H9 (cell line): ENCODE data around the gene CREB5. TPM values are rescaled to one million over a fixed set of nuclear protein-coding genes. Genes with fewer than 3 reads are reported as not detected.

Experiments used
- DNase-seq: peaks from one replicate; pipeline ENCODE4 v3.0.0-alpha.2; 2017
- H2AFZ ChIP-seq: one replicate; pipeline ENCODE4 v1.6.1; 2013; ENCODE audit warnings: mild to moderate bottlenecking, low read length, control low read depth, moderate library complexity
- H2AK5ac ChIP-seq: 2 replicates; pipeline ENCODE4 v1.6.1; 2013; ENCODE audit warnings: low read length, control low read depth, mixed read lengths; ENCODE audit not compliant: insufficient read length
- H2BK120ac ChIP-seq: one replicate; pipeline ENCODE4 v1.6.1; 2013; ENCODE audit warnings: low read depth, mild to moderate bottlenecking, low read length, control low read depth, inconsistent platforms; ENCODE audit not compliant: poor library complexity, severe bottlenecking
- H2BK12ac ChIP-seq: 2 replicates; pipeline ENCODE4 v1.6.1; 2013; ENCODE audit warnings: low read length, control low read depth, mixed read lengths, low read depth; ENCODE audit not compliant: insufficient read length
- H2BK15ac ChIP-seq: 2 replicates; pipeline ENCODE4 v1.6.1; 2013; ENCODE audit warnings: low read depth, low read length, control low read depth
- H2BK20ac ChIP-seq: one replicate; pipeline ENCODE4 v1.6.1; 2013; ENCODE audit warnings: low read depth, mild to moderate bottlenecking, low read length, control low read depth, inconsistent platforms; ENCODE audit not compliant: poor library complexity, severe bottlenecking
- H2BK5ac ChIP-seq: 2 replicates; pipeline ENCODE4 v1.6.1; 2013; ENCODE audit warnings: low read length, control low read depth, mixed read lengths; ENCODE audit not compliant: insufficient read length
- H3K14ac ChIP-seq: 2 replicates; pipeline ENCODE4 v1.6.1; 2013; ENCODE audit warnings: low read length, control low read depth; ENCODE audit not compliant: insufficient read depth
- H3K18ac ChIP-seq: 2 replicates; pipeline ENCODE4 v1.6.1; 2013; ENCODE audit warnings: low read depth, mild to moderate bottlenecking, mixed read lengths, low read length, control low read depth; ENCODE audit not compliant: insufficient read length
- H3K23ac ChIP-seq: 2 replicates; pipeline ENCODE4 v1.6.1; 2013; ENCODE audit warnings: low read length, control low read depth, mixed read lengths, low read depth; ENCODE audit not compliant: insufficient read length
- H3K23me2 ChIP-seq: 2 replicates; pipeline ENCODE4 v1.6.1; 2013; ENCODE audit warnings: low read depth, mild to moderate bottlenecking, mixed read lengths, low read length, control low read depth; ENCODE audit not compliant: insufficient read length, poor library complexity, severe bottlenecking
- H3K27ac ChIP-seq: 2 replicates; pipeline ENCODE4 v1.5.1; 2013; ENCODE audit warnings: low read length, control low read depth, mixed read lengths, low read depth; ENCODE audit not compliant: insufficient read length
- H3K27me3 ChIP-seq: 2 replicates; pipeline ENCODE4 v1.6.1; 2013; ENCODE audit warnings: low read length, control low read depth, inconsistent platforms; ENCODE audit not compliant: insufficient read depth
- H3K4ac ChIP-seq: 2 replicates; pipeline ENCODE4 v1.6.1; 2013; ENCODE audit warnings: low read depth, mild to moderate bottlenecking, control low read depth, inconsistent platforms, low read length, moderate library complexity
- H3K4me1 ChIP-seq: 2 replicates; pipeline ENCODE4 v1.6.1; 2013; ENCODE audit warnings: low read length, control low read depth, inconsistent platforms; ENCODE audit not compliant: insufficient read depth
- H3K4me2 ChIP-seq: 2 replicates; pipeline ENCODE4 v1.6.1; 2013; ENCODE audit warnings: low read length, control low read depth, mixed read lengths; ENCODE audit not compliant: insufficient read length, insufficient read depth
- H3K56ac ChIP-seq: 2 replicates; pipeline ENCODE4 v1.6.1; 2013; ENCODE audit warnings: low read depth, mild to moderate bottlenecking, mixed read lengths, low read length, control low read depth; ENCODE audit not compliant: insufficient read length
- H3K79me1 ChIP-seq: 2 replicates; pipeline ENCODE4 v1.6.1; 2013; ENCODE audit warnings: low read depth, mild to moderate bottlenecking, moderate library complexity, low read length, control low read depth, inconsistent platforms; ENCODE audit not compliant: insufficient read depth, poor library complexity, severe bottlenecking
- H3K79me2 ChIP-seq: 2 replicates; pipeline ENCODE4 v1.6.1; 2013; ENCODE audit warnings: low read length, control low read depth, inconsistent platforms; ENCODE audit not compliant: insufficient read depth
- H3K9ac ChIP-seq: 2 replicates; pipeline ENCODE4 v1.6.1; 2013; ENCODE audit warnings: low read length, control low read depth, mixed read lengths; ENCODE audit not compliant: insufficient read length; ENCODE audit errors: extremely low read depth
- H3K9me3 ChIP-seq: one replicate; pipeline ENCODE4 v1.6.1; 2013; ENCODE audit warnings: low read depth, low read length, inconsistent platforms; ENCODE audit not compliant: control insufficient read depth
- H3T11ph ChIP-seq: one replicate; pipeline ENCODE4 v1.6.1; 2013; ENCODE audit warnings: mild to moderate bottlenecking, low read length, control low read depth, inconsistent platforms
- H4K20me1 ChIP-seq: one replicate; pipeline ENCODE4 v1.6.1; 2013; ENCODE audit not compliant: control insufficient read depth, insufficient read length, insufficient read depth
- H4K5ac ChIP-seq: 2 replicates; pipeline ENCODE4 v1.6.1; 2013; ENCODE audit warnings: low read depth, mild to moderate bottlenecking, mixed read lengths, low read length, control low read depth; ENCODE audit not compliant: insufficient read length
- H4K8ac ChIP-seq: replicated peaks from 2 replicates; pipeline ENCODE4 v1.6.1; 2013; ENCODE audit warnings: low read length, control low read depth, mixed read lengths, low read depth; ENCODE audit not compliant: insufficient read length
- H4K91ac ChIP-seq: 2 replicates; pipeline ENCODE4 v1.6.1; 2013; ENCODE audit warnings: low read depth, mild to moderate bottlenecking, moderate library complexity, mixed read lengths, low read length, control low read depth; ENCODE audit not compliant: insufficient read length
- H3K27ac Mint-ChIP-seq, 3 experiments: 2 replicates in 2 of 3; 3 replicates in 1 of 3; pipeline ENCODE4 v1.8.0; 2020 to 2021; ENCODE audit warnings: mixed read lengths in 3 of 3, mild to moderate bottlenecking in 1 of 3, moderate library complexity in 1 of 3
- H3K27me3 Mint-ChIP-seq: 2 replicates; pipeline ENCODE4 v1.8.0; 2021; ENCODE audit warnings: low read depth, mild to moderate bottlenecking, moderate library complexity, mixed read lengths
- H3K36me3 Mint-ChIP-seq, 3 experiments: 2 replicates in 2 of 3; 3 replicates in 1 of 3; pipeline ENCODE4 v1.8.0; 2020 to 2021; ENCODE audit warnings: low read depth in 3 of 3, mixed read lengths in 3 of 3; ENCODE audit not compliant: insufficient read depth in 1 of 3
- H3K4me1 Mint-ChIP-seq, 2 experiments: 2 replicates each; pipeline ENCODE4 v1.8.0; 2020; ENCODE audit warnings: mixed read lengths in 2 of 2
- H3K4me3 Mint-ChIP-seq, 2 experiments: 2 replicates in 1 of 2; 3 replicates in 1 of 2; pipeline ENCODE4 v1.8.0; 2020 to 2021; ENCODE audit warnings: mild to moderate bottlenecking in 2 of 2, mixed read lengths in 2 of 2, moderate library complexity in 1 of 2
- H3K9me3 Mint-ChIP-seq, 2 experiments: 2 replicates in 1 of 2; 3 replicates in 1 of 2; pipeline ENCODE4 v1.8.0; 2020; ENCODE audit warnings: mild to moderate bottlenecking in 2 of 2, mixed read lengths in 2 of 2, moderate library complexity in 1 of 2
- CTCF ChIP-seq: fragments of 200-600 bp; sonication (generic); conservative IDR thresholded peaks from 3 replicates; pipeline ENCODE4 v1.8.0; 2021; ENCODE audit warnings: antibody characterized with exemption, mild to moderate bottlenecking
- WGBS: extraction: QIAGEN DNeasy Blood & Tissue Kit; methylation state at CpG from one replicate; pipeline ENCODE4 v1.1.7; 2013; ENCODE audit warnings: missing lambda C conversion rate, low lambda C conversion rate, mixed read lengths; ENCODE audit not compliant: insufficient read length; ENCODE audit errors: extremely low coverage; 5-methylcytosine and 5-hydroxymethylcytosine counted together
- total RNA-seq: library from RNA; stranded (reverse); gene quantifications from 2 replicates; pipeline ENCODE4 v1.2.1, GENCODE V29; 2021

Gene CREB5
- total RNA-seq, 1 experiment from 2014 or later = 4.0 TPM

DNA sequence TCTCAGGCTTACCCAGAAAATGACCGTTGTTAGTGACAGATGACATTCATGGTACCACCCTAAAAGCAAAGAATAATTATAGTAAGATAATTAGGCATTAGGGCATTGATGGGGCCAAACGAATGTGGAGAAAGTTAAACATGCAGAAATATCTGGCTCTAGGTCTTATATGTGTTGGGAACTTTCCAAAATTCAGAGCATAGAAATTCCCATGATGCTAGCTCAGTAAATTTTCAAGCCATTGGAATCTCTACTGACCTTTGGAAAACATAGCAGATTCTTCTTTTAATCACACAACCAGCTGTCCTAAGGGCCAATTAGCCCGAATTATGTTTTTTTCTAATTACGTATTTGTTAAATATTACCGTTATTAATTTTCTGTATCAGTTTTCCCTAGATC lies 136.1 kb downstream of the CREB5 start:
- no peak overlapping the region for H2BK12ac ChIP-seq
- no peak for TF ChIP-seq CTCF
- H3K9ac ChIP-seq = no peak overlapping the region
- no peak for DNase-seq
- H2AFZ ChIP-seq = no peak overlapping the region
- H3T11ph ChIP-seq = no peak overlapping the region
- H3K23ac ChIP-seq = no peak overlapping the region
- H3K27me3 ChIP-seq = no peaks in the 10 kb centered on the region
- no peak overlapping the region for H2BK120ac ChIP-seq
- Mint-ChIP-seq H3K27ac (no peak overlapping the region), H3K36me3 (peaks cover 0 to 18% (median 0%) of the 10 kb centered on the region in 3 experiments; a peak in 2 of 7 replicates), H3K4me3 (no peak overlapping the region), H3K27me3 (no peaks in the 10 kb centered on the region; the same call in none of the 2 replicates), H3K9me3 (peaks cover 7 to 16% of the 10 kb centered on the region in 2 experiments; a peak in 4 of 5 replicates), H3K4me1 (peaks cover 4 to 12% of the 10 kb centered on the region in 2 experiments)
- H3K23me2 ChIP-seq = no peaks in the 10 kb centered on the region
- no peak overlapping the region for H3K56ac ChIP-seq
- H4K91ac ChIP-seq = no peak overlapping the region
- H2BK20ac ChIP-seq = no peak overlapping the region
- no peak overlapping the region for H3K27ac ChIP-seq
- no CpG with 5 or more reads among the region's 5 CpGs for WGBS
- H3K4ac ChIP-seq = no peak overlapping the region
- H3K9me3 ChIP-seq = no peaks in the 10 kb centered on the region
- H2BK5ac ChIP-seq = no peak overlapping the region
- H3K14ac ChIP-seq = no peak overlapping the region
- H4K5ac ChIP-seq = no peak overlapping the region
- no peaks in the 10 kb centered on the region for H3K4me1 ChIP-seq
- H2AK5ac ChIP-seq = no peak overlapping the region
- no peak overlapping the region for H4K8ac ChIP-seq
- H3K18ac ChIP-seq = no peak overlapping the region
- no peaks in the 10 kb centered on the region for H4K20me1 ChIP-seq
- H3K4me2 ChIP-seq = no peak overlapping the region
- H3K79me2 ChIP-seq = no peaks in the 10 kb centered on the region
- H2BK15ac ChIP-seq = no peak overlapping the region
- no peaks in the 10 kb centered on the region for H3K79me1 ChIP-seq
